ENCODE measurements around the gene COL21A1. TPM values are rescaled to one million over a fixed set of nuclear protein-coding genes. Genes with fewer than 3 reads are reported as not detected.

The COL21A1 gene
- total RNA-seq, 1 experiment from 2014 or later: 3.3 TPM

DNA sequence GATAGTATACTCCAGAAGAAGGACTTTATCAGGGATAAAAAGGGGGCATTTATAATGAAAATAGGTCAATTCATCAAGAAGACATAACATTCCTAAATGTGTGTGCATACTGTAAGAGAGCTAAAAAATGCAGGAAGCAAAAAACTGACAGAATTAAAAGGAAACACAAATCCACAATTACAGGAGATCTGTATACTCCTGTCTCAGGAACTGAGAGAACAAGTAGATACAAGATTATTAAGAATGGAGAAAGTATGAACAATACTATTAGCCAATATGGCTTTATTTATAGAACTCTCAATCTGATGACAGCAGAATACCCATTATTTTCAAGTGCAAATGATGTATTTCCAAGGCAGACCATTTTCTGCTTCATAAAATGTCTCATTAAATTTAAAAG, 204.3 kb downstream of the COL21A1 start:
- intact Hi-C loops (cut with micrococcal nuclease; ENCODE audit: unreplicated experiment): no loop called here
- Histone ChIP-seq H3K27me3 (ENCODE audit: control insufficient read depth, insufficient read depth, low read length) (no peaks in the 10 kb centered on the region), H3K4me1 (ENCODE audit: control insufficient read depth, insufficient read depth, low read length) (no peaks in the 10 kb centered on the region), H3K27ac (ENCODE audit: low read length) (no peak overlapping the region), H3K36me3 (ENCODE audit: control insufficient read depth, insufficient read depth, low read length) (no peaks in the 10 kb centered on the region), H3K9me3 (ENCODE audit: control insufficient read depth, insufficient read depth, low read depth, low read length) (0 out of 2 replicates have a peak, but pooled peaks cover 4% of the 10 kb centered on the region), H3K4me3 (ENCODE audit: low read depth in 2 of 2, low read length in 2 of 2) (no peak overlapping the region)
- no peak for ATAC-seq
- TF ChIP-seq, protein P1, sequence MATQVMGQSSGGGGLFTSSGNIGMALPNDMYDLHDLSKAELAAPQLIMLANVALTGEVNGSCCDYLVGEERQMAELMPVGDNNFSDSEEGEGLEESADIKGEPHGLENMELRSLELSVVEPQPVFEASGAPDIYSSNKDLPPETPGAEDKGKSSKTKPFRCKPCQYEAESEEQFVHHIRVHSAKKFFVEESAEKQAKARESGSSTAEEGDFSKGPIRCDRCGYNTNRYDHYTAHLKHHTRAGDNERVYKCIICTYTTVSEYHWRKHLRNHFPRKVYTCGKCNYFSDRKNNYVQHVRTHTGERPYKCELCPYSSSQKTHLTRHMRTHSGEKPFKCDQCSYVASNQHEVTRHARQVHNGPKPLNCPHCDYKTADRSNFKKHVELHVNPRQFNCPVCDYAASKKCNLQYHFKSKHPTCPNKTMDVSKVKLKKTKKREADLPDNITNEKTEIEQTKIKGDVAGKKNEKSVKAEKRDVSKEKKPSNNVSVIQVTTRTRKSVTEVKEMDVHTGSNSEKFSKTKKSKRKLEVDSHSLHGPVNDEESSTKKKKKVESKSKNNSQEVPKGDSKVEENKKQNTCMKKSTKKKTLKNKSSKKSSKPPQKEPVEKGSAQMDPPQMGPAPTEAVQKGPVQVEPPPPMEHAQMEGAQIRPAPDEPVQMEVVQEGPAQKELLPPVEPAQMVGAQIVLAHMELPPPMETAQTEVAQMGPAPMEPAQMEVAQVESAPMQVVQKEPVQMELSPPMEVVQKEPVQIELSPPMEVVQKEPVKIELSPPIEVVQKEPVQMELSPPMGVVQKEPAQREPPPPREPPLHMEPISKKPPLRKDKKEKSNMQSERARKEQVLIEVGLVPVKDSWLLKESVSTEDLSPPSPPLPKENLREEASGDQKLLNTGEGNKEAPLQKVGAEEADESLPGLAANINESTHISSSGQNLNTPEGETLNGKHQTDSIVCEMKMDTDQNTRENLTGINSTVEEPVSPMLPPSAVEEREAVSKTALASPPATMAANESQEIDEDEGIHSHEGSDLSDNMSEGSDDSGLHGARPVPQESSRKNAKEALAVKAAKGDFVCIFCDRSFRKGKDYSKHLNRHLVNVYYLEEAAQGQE (IDR thresholded peaks at IDR 0.05; ENCODE audit: insufficient read depth in 1 of 2, low read depth in 2 of 2, low read length in 1 of 2): no peak
- TF ChIP-seq, protein P2, sequence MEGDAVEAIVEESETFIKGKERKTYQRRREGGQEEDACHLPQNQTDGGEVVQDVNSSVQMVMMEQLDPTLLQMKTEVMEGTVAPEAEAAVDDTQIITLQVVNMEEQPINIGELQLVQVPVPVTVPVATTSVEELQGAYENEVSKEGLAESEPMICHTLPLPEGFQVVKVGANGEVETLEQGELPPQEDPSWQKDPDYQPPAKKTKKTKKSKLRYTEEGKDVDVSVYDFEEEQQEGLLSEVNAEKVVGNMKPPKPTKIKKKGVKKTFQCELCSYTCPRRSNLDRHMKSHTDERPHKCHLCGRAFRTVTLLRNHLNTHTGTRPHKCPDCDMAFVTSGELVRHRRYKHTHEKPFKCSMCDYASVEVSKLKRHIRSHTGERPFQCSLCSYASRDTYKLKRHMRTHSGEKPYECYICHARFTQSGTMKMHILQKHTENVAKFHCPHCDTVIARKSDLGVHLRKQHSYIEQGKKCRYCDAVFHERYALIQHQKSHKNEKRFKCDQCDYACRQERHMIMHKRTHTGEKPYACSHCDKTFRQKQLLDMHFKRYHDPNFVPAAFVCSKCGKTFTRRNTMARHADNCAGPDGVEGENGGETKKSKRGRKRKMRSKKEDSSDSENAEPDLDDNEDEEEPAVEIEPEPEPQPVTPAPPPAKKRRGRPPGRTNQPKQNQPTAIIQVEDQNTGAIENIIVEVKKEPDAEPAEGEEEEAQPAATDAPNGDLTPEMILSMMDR (IDR thresholded peaks at IDR 0.05): no peak
- TF ChIP-seq POLR2AphosphoS5 (IDR thresholded peaks at IDR 0.05; ENCODE audit: low read depth, low read length) (no peak), SIN3A (IDR thresholded peaks at IDR 0.05; ENCODE audit: borderline replicate concordance, insufficient read depth, low read depth, low read length) (no peak), TCF7L2 (IDR thresholded peaks at IDR 0.05; ENCODE audit: low read depth, low read length) (no peak)
- in situ Hi-C loops (cut with HindIII; ENCODE audit: low pct_unique_long_range_greater_than_20kb, low sequenced_read_pairs): no loop called here
- ChIA-PET POLR2A (no interaction called here), CTCF (no interaction called here)
- no peak for DNase-seq (ENCODE audit: low read depth, low spot score)
- no TSS peak for BruUV-seq (replicated peaks)

DNA sequence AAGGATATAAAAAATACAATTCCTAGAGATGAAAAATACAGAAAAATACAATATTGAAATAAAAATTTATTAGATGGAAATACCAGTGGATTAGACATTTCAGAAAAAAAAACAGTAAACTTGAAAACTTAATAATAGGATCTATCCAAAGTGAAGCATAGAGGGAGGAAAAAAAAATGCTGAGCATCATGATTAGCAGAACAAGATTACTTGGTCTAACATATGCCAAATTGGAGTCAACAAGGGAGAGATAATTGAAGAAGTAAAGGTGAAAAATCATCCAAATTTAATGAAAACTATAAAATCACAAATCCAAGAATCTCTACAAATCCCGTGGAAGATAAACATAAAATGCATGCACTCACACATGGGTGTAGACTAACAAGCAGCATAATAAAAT, 205.8 kb downstream of the COL21A1 start:
- no peak for DNase-seq (ENCODE audit: low read depth, low spot score)

More for the DNA sequence above, 205.8 kb downstream of the COL21A1 start:
- Histone ChIP-seq H3K36me3 (ENCODE audit: control insufficient read depth, insufficient read depth, low read length) (no peaks in the 10 kb centered on the region), H3K4me1 (ENCODE audit: control insufficient read depth, insufficient read depth, low read length) (no peaks in the 10 kb centered on the region), H3K9me3 (ENCODE audit: control insufficient read depth, insufficient read depth, low read depth, low read length) (0 out of 2 replicates have a peak, but pooled peaks cover 4% of the 10 kb centered on the region), H3K27me3 (ENCODE audit: control insufficient read depth, insufficient read depth, low read length) (no peaks in the 10 kb centered on the region), H3K4me3 (ENCODE audit: low read depth in 2 of 2, low read length in 2 of 2) (no peak overlapping the region), H3K27ac (ENCODE audit: low read length) (no peak overlapping the region)
- CTCF ChIA-PET: no interaction called here
- no peak for ATAC-seq
- TF ChIP-seq POLR2AphosphoS5 (IDR thresholded peaks at IDR 0.05; ENCODE audit: low read depth, low read length): no peak
- TF ChIP-seq TCF7L2 (IDR thresholded peaks at IDR 0.05; ENCODE audit: low read depth, low read length): no peak
- TF ChIP-seq, protein P2 (IDR thresholded peaks at IDR 0.05): no peak
- no peak for TF ChIP-seq SIN3A (IDR thresholded peaks at IDR 0.05; ENCODE audit: borderline replicate concordance, insufficient read depth, low read depth, low read length)
- TF ChIP-seq, protein P1 (IDR thresholded peaks at IDR 0.05; ENCODE audit: insufficient read depth in 1 of 2, low read depth in 2 of 2, low read length in 1 of 2): no peak
- in situ Hi-C loops (cut with HindIII; ENCODE audit: low pct_unique_long_range_greater_than_20kb, low sequenced_read_pairs): no loop called here
- intact Hi-C loops (cut with micrococcal nuclease; ENCODE audit: unreplicated experiment): no loop called here
- POLR2A ChIA-PET: no interaction called here
- BruUV-seq (replicated peaks): no TSS peak

Data from Panc1 (cell line).